Effector memory CD8-positive, alpha-beta T cell (primary cell): ENCODE data around the gene CHD1.

Source experiments
- ATAC-seq: fragments of 150-1000 bp; cut with Tn5 transposase; replicated peaks from 2 replicates; pipeline ENCODE4 v1.10.0; 2021; ENCODE audit warnings: mild to moderate bottlenecking, moderate library complexity
- DNase-seq, 3 experiments: peaks; one replicate each; pipeline ENCODE4 v3.0.0; 2021
- H3K27ac Mint-ChIP-seq, 2 donors: one replicate each; pipeline ENCODE4 v1.8.0; 2022; ENCODE audit warnings: mild to moderate bottlenecking in 2 of 2, mixed read lengths in 2 of 2, moderate library complexity in 2 of 2
- H3K27me3 Mint-ChIP-seq, 2 donors: one replicate each; pipeline ENCODE4 v1.8.0; 2022; ENCODE audit warnings: mixed read lengths in 2 of 2
- H3K36me3 Mint-ChIP-seq: one replicate; pipeline ENCODE4 v1.8.0; 2022; ENCODE audit warnings: mild to moderate bottlenecking, moderate library complexity, mixed read lengths; ENCODE audit not compliant: insufficient read depth
- H3K4me1 Mint-ChIP-seq, 2 donors: one replicate each; pipeline ENCODE4 v1.8.0; 2022; ENCODE audit warnings: low read depth in 2 of 2, mixed read lengths in 2 of 2
- H3K4me3 Mint-ChIP-seq, 2 donors: one replicate each; pipeline ENCODE4 v1.8.0; 2022; ENCODE audit warnings: mild to moderate bottlenecking in 2 of 2, mixed read lengths in 2 of 2, moderate library complexity in 2 of 2
- H3K9me3 Mint-ChIP-seq, 2 donors: one replicate each; pipeline ENCODE4 v1.8.0; 2022; ENCODE audit warnings: mixed read lengths in 2 of 2

CHD1 gene

DNA sequence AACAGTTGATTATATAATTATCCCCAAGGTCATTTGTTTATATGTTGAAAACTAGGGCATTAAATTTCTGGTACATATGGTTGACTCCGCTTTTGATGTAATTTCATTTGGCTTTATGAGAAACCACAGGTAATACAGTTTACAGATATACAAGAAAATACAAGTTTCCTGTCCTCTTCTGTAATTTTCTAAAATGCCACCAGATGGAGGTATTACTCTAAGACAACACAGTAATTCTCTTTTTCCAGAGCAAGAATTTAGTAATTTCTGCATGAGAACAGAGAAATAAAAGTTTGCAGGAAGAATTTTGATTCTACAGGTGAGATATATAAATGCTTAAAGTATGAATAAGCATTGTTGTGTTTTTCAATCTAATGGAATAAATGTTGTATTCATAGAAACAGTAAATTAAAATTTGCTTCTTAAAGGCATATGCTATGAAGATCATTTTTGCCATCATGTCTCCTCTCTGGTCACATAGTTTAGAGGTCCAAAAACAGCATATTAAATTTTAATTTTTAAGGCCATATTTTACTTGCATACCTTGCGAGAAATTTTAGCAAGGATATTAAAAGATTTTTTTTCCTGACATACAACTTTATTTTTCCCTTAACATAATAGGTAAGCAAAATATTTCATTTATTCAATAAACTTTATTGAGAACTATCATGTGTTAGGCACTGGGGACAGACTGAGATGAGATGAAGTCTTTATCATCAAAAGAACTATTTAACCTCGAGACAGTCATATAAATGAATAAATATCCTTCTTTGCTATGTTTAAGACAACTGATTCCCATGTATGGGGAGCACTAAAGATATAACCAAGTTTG is 22.7 kb downstream of the CHD1 start:
- Mint-ChIP-seq H3K9me3 (no peaks in the 10 kb centered on the region), H3K4me1 (peaks cover 19 to 40% of the 10 kb centered on the region in 2 donors), H3K4me3 (peak overlapping the region in 1 of 2 donors; percentile 2), H3K36me3 (peaks cover 68% of the 10 kb centered on the region), H3K27ac (peak overlapping the region; percentile 25 to 34), H3K27me3 (no peaks in the 10 kb centered on the region)
- DNase-seq (no peak), ATAC-seq (peak; percentile 75)

DNA sequence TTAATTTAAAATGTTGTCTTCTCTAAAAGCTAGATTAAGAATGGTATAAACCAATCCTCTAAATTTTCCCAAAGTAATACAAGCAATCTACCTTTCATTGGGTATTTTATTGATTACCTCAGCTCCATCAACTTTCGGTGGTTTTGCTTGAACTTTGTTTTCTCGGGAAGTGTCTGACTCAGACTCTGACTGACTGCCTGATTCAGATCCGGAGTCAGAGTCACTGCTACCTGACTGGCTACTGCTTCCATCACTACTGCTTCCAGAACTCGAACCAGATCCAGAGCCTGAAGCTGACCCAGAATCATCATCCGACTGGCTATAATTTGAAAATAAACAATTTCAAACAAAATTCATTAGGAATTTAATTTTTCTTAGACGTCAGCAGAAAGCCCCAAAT is 24.0 kb downstream of the CHD1 start:
- no peaks in the 10 kb centered on the region for H3K9me3 Mint-ChIP-seq
- no peak overlapping the region for H3K27ac Mint-ChIP-seq
- DNase-seq: no peak
- peaks cover 75% of the 10 kb centered on the region for H3K36me3 Mint-ChIP-seq
- peaks cover 17 to 35% of the 10 kb centered on the region in 2 donors for H3K4me1 Mint-ChIP-seq
- H3K27me3 Mint-ChIP-seq: no peaks in the 10 kb centered on the region
- H3K4me3 Mint-ChIP-seq: no peak overlapping the region
- no peak for ATAC-seq

DNA sequence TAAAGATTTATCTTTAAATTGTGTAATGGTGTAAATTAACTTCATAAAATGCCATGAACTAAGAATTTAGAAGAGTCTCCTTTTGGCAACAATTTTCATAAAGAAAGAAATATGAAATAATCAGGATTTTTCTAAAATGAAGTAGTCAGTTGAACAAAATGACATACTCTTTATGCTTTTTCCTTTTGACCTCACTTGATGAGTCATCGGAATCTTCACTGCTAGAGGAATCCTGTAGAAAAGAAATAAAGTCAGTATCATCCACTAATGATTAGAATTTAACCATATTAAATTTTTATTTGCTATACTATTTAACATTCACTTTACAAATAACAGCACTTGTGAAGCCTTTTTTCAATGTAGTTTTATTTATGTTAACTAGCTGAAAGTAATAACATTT is 26.1 kb downstream of the CHD1 start:
- H3K27me3 Mint-ChIP-seq: no peaks in the 10 kb centered on the region
- peaks cover 5 to 20% of the 10 kb centered on the region in 2 donors for H3K4me1 Mint-ChIP-seq
- DNase-seq: no peak
- ATAC-seq: no peak
- H3K36me3 Mint-ChIP-seq: peaks cover 83% of the 10 kb centered on the region
- H3K9me3 Mint-ChIP-seq: no peaks in the 10 kb centered on the region
- H3K4me3 Mint-ChIP-seq: no peak overlapping the region
- H3K27ac Mint-ChIP-seq: no peak overlapping the region

DNA sequence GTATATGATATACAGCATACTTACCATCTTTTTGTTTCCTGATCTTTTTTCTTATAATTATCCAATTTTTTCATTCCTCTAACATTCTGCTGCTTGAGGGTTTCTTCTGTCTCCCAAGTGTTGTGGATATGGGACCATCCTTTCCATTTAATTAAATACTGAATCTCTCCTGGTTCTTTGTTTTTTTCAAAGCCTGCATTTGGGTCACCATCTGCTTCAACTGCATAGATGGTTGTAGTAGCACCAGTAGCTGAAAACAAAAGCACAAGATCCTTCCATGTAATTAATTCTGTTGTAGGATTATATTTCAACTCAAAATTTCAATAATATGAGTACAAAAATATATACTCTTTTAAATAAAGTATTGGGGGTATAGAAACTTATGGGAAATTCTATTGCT is 29.4 kb downstream of the CHD1 start:
- H3K27ac Mint-ChIP-seq: no peak overlapping the region
- no peak overlapping the region for H3K4me3 Mint-ChIP-seq
- peaks cover 4 to 10% of the 10 kb centered on the region in 2 donors for H3K4me1 Mint-ChIP-seq
- ATAC-seq (no peak), DNase-seq (no peak)
- H3K27me3 Mint-ChIP-seq: no peaks in the 10 kb centered on the region
- H3K36me3 Mint-ChIP-seq: peaks cover 98% of the 10 kb centered on the region
- no peaks in the 10 kb centered on the region for H3K9me3 Mint-ChIP-seq

DNA sequence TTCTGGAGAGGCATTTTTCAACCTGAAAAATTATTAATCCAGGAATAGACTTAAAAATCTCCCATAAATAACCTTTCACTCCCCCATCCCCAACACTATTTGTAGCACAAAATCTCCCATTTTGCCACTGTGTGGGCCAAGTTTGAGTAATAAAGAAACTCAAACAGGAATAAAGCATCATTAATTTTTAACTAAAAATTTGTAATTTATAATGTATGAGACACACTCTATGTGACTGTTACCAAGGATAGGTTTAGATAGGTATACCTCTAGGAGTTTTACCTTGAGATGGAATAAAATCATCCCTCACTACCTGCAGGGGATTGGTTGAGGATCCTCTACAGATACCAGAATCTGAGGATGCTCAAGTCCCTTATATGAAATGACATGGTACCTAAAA is 30.1 kb downstream of the CHD1 start:
- Mint-ChIP-seq H3K4me1 (peaks cover 4 to 6% of the 10 kb centered on the region in 2 donors), H3K36me3 (peaks cover 97% of the 10 kb centered on the region), H3K9me3 (no peaks in the 10 kb centered on the region), H3K27me3 (no peaks in the 10 kb centered on the region), H3K4me3 (no peak overlapping the region), H3K27ac (no peak overlapping the region)
- DNase-seq: no peak
- no peak for ATAC-seq

DNA sequence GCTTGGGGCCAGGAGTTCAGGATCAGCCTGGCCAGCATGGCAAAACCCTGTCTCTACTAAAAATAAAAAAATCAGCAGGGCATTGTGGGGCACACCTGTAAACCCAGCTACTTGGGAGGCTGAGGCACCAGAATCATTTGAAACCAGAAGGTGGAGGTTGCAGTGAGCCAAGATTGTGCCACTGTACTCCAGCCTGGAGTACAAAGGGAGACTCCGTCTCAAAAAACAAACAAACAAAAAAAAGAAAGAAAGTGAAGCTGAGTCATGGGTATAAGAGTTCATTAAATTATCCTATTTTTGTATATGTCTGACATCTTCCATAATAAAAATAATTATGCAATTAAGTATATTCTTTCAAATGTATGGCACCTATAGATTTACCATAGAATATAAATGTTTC is 37.2 kb downstream of the CHD1 start:
- no peaks in the 10 kb centered on the region for H3K9me3 Mint-ChIP-seq
- H3K4me1 Mint-ChIP-seq: peaks cover 2 to 6% of the 10 kb centered on the region in 2 donors
- DNase-seq: no peak
- H3K27me3 Mint-ChIP-seq: no peaks in the 10 kb centered on the region
- peaks cover 96% of the 10 kb centered on the region for H3K36me3 Mint-ChIP-seq
- no peak for ATAC-seq
- H3K4me3 Mint-ChIP-seq: no peak overlapping the region
- no peak overlapping the region for H3K27ac Mint-ChIP-seq

DNA sequence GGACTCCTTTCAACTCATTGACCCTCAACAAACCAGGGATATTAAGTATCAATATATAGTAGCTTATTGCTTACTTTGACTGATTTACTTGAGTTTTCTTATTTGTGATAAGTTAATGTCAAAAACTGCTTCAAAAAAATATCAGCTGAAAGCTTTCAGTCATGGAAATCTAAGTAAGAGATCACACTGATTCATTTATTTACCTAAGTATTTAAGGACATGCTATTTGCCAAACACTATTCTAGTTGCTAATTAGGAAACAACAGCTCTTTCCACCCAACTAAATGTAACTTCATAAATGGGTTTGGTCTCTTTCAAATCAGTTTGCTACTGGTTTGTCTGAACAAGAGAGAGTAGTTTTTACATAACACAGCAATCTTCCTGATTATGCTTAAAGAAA is 48.2 kb downstream of the CHD1 start:
- no peak for ATAC-seq
- no peaks in the 10 kb centered on the region for H3K9me3 Mint-ChIP-seq
- DNase-seq: no peak
- no peaks in the 10 kb centered on the region for H3K27me3 Mint-ChIP-seq
- peak overlapping the region; percentile 35 to 44 for H3K27ac Mint-ChIP-seq
- H3K36me3 Mint-ChIP-seq: peaks cover 99% of the 10 kb centered on the region
- H3K4me3 Mint-ChIP-seq: no peak overlapping the region
- peaks cover 4 to 25% of the 10 kb centered on the region in 2 donors for H3K4me1 Mint-ChIP-seq

DNA sequence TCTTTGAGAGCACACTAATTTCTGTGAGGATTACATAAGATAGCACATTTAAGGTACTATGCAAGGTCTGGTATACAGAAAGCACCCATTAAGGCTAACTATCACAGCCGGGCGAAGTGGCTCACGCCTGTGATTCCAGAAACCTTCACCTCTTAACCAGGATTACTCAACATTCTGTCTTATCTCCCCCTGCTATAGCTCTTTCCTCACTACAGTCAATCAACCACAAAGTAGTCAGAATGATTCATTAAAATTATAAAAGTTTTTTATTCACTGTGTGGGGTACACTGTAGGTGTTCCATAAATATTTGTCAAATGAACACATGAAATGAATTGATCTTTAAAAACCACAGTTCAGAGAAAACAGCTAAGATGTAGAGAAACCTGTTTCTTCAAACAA is 48.7 kb downstream of the CHD1 start:
- Mint-ChIP-seq H3K9me3 (no peaks in the 10 kb centered on the region), H3K36me3 (peaks cover 99% of the 10 kb centered on the region), H3K27me3 (no peaks in the 10 kb centered on the region), H3K27ac (peak overlapping the region; percentile 35 to 44), H3K4me3 (no peak overlapping the region), H3K4me1 (peaks cover 4 to 25% of the 10 kb centered on the region in 2 donors)
- ATAC-seq: peak; percentile 26
- no peak for DNase-seq

DNA sequence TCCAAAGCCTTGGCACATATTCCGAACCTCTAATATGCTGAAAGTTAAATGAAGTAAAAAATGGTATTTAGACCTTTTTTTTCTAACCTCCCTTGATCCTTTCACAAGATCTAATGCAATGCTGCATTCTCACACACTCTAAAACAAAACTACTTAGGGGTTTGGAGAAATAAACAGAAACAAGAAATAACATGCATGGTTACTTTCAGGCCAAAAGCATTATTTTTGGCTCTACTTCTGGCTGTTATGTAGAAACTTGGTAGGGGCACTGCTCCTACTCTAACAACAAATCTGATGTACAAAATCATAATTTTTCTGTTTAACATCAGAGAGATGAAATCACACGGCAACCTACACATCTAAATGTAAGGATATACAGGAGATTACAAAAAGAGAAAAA is 51.2 kb downstream of the CHD1 start:
- H3K27me3 Mint-ChIP-seq: no peaks in the 10 kb centered on the region
- ATAC-seq: no peak
- no peaks in the 10 kb centered on the region for H3K9me3 Mint-ChIP-seq
- no peak overlapping the region for H3K4me3 Mint-ChIP-seq
- H3K36me3 Mint-ChIP-seq: peaks cover 96% of the 10 kb centered on the region
- no peak for DNase-seq
- H3K27ac Mint-ChIP-seq: peak overlapping the region in 1 of 2 donors; percentile 5
- peaks cover 4 to 25% of the 10 kb centered on the region in 2 donors for H3K4me1 Mint-ChIP-seq

DNA sequence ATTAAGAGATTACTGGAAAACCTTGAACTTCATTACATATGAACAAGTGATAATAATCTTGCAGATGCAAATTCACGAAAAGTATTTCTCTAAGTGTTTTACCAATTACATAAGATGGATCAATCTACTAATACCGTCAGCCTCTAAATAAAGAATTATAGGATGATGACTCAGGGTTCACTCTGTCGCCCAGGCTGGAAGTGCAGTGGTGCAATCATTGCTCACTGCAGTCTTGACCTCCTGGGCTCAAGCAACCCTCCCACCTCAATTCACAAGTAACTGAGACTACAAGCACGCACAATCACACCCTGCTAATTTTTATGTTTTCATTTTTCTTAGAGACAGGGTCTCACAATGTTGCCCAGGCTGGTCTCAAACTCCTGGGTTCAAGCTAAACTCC is 56.1 kb downstream of the CHD1 start:
- Mint-ChIP-seq H3K27ac (no peak overlapping the region), H3K4me1 (peaks cover 2 to 4% of the 10 kb centered on the region in 2 donors), H3K36me3 (peaks cover 97% of the 10 kb centered on the region), H3K4me3 (no peak overlapping the region), H3K27me3 (no peaks in the 10 kb centered on the region), H3K9me3 (no peaks in the 10 kb centered on the region)
- no peak for DNase-seq
- no peak for ATAC-seq

DNA sequence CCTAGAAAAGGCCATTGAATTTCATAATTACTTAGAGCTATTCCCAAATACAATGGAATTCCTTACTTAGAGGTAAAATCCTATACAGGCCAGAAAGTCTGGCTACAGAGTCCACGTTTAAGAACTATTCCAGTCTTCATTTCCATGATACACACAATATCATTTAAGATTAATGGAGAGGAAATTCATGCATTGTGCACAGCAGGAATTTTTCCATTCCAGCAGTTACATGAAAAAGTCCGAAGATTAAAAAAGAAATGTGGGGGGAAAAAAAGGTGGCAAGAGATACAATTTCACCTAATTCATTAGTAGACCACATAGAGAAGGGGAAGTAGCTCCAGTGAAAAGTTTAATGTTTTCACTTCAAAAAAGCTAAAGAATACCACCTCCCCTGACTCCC is 63.1 kb downstream of the CHD1 start:
- ATAC-seq (no peak), DNase-seq (no peak)
- no peaks in the 10 kb centered on the region for H3K27me3 Mint-ChIP-seq
- H3K9me3 Mint-ChIP-seq: no peaks in the 10 kb centered on the region
- peak overlapping the region in 1 of 2 donors; percentile 3 for H3K27ac Mint-ChIP-seq
- H3K36me3 Mint-ChIP-seq: peaks cover 96% of the 10 kb centered on the region
- no peak overlapping the region for H3K4me3 Mint-ChIP-seq
- H3K4me1 Mint-ChIP-seq: peaks cover 2 to 7% of the 10 kb centered on the region in 2 donors

DNA sequence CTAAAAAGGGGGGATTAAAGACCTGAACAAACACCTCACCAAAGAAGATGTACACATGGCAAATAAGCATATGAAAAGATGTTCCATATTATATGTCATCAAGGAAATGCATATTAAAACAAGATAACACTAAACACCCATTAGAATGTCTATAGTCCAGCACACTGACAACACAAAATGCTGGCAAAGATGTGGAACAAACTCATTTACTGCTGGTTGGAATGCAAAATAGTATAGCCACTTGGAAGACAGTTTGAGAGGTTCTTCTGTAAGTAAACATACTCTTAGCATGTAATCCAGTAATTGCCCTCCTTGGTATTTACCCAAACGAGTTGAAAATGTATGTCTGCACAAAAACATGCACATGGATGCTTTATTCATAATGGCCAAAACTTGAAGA is 81.8 kb downstream of the CHD1 start:
- H3K36me3 Mint-ChIP-seq: no peaks in the 10 kb centered on the region
- H3K27ac Mint-ChIP-seq: no peak overlapping the region
- H3K27me3 Mint-ChIP-seq: no peaks in the 10 kb centered on the region
- no peaks in the 10 kb centered on the region for H3K4me1 Mint-ChIP-seq
- no peak for DNase-seq
- no peak overlapping the region for H3K4me3 Mint-ChIP-seq
- no peaks in the 10 kb centered on the region for H3K9me3 Mint-ChIP-seq
- no peak for ATAC-seq

DNA sequence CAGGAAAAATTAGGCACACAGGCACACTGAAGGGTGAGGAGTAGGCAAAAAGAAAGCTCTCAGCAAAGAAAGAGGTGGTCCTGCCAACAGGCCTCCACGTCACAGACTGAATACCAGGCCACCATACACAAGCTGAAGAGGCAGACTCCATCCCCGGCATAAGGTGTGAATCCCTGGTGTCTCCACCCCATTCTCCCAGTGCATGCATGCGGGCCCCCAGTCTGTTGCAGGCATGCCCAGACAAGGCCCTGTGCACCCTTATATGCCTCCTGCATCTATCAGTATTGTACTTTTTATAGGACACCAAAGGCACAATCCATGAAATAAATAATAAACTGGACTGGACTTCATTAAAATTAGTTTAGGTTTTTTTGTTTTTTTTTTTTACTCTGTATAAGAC is 82.3 kb downstream of the CHD1 start:
- Mint-ChIP-seq H3K4me1 (no peaks in the 10 kb centered on the region), H3K9me3 (no peaks in the 10 kb centered on the region), H3K4me3 (no peak overlapping the region), H3K27ac (no peak overlapping the region), H3K27me3 (no peaks in the 10 kb centered on the region), H3K36me3 (no peaks in the 10 kb centered on the region)
- DNase-seq (no peak), ATAC-seq (no peak)

DNA sequence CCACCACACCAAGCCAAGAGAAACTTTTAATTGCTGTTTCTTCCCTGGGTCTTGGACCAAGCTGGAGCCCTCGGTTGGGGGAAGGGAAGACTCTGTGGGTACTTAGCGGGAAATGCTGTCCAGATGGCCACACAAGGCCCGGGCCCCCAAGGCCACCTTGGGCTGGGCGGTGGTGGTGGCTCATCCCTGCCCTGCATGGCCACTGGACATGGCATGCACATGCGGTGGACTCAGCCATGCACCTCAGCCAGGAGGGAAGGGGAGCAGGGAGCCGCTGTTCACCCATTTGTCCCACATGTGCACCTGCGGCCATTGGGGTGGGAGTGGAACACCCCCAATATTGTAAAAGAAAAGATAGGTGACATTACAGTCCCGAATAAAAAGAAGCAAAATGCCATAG is 82.9 kb downstream of the CHD1 start:
- Mint-ChIP-seq H3K36me3 (no peaks in the 10 kb centered on the region), H3K27me3 (no peaks in the 10 kb centered on the region), H3K4me3 (no peak overlapping the region), H3K9me3 (no peaks in the 10 kb centered on the region), H3K27ac (no peak overlapping the region), H3K4me1 (no peaks in the 10 kb centered on the region)
- ATAC-seq (no peak), DNase-seq (no peak)
